Hindlimb muscle (tissue), 1 donor: ENCODE results near the gene PUS1. TPM values are rescaled to one million over a fixed set of nuclear protein-coding genes. Genes with fewer than 3 reads are reported as not detected.
"Not testable (repeated sequence)": the region's sequence is repeated elsewhere in the genome, so short reads cannot be mapped to it uniquely, and the experiment has no call there.

Experiments used
- DNase-seq: peaks from one replicate; pipeline ENCODE4 v3.0.0-alpha.2; 2013
- polyA plus RNA-seq: library from polyadenylated mRNA; unstranded; fragments of 120-200 nt; gene quantifications from one replicate; pipeline ENCODE4 v1.2.1, GENCODE V29; 2013; ENCODE audit not compliant: insufficient read length

PUS1 gene
- polyA plus RNA-seq = 14.1 TPM

DNA sequence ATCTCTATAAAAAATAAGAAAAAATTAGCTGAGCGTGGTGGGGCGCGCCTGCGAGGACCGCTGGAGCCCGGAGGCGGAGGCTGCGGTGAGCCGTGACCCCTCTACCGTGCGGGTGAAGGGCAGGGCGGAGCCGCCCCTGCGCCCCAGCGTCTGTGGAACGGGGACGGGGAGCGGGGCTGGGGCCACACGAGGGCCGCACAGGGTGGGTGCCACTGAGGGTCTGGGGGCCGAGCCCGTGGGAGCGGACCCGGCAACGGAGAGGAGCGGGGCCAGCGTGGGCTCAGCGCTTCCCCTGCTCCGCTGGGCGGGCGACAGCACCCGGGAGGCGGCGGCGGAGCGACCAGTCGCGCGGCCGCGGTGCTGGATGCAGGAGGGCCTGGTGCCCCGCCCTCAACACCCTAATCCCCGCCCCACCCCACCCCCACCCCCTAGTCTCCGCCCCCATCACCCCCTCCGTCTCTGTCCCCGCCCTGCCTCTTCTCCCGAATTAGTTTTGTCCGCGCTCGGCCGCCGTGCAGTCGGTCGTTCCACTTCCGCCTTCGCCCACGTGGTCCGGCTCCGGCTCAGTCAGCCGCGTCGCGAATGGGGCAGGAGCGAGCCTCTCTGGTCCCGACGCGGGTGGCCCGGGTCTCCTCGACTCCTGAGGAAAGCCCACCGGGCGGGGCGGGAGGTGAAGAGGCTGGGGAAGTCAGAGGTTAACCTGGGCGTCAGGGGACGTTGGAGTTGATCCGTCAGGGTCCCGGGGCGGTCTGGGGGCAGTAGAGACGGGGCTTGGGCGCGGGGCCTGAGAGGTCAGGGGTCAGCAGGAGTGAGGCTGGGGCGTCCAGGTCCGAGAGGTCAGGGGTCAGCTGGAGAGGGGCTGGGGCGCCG, at the start of gene PUS1:
TSS of gene PUS1 (plus strand) at position 566 of the 870 bp plus-strand sequence. CDS start 447 bp downstream, outside the sequence.
- DNase-seq = peak; percentile 94

DNA sequence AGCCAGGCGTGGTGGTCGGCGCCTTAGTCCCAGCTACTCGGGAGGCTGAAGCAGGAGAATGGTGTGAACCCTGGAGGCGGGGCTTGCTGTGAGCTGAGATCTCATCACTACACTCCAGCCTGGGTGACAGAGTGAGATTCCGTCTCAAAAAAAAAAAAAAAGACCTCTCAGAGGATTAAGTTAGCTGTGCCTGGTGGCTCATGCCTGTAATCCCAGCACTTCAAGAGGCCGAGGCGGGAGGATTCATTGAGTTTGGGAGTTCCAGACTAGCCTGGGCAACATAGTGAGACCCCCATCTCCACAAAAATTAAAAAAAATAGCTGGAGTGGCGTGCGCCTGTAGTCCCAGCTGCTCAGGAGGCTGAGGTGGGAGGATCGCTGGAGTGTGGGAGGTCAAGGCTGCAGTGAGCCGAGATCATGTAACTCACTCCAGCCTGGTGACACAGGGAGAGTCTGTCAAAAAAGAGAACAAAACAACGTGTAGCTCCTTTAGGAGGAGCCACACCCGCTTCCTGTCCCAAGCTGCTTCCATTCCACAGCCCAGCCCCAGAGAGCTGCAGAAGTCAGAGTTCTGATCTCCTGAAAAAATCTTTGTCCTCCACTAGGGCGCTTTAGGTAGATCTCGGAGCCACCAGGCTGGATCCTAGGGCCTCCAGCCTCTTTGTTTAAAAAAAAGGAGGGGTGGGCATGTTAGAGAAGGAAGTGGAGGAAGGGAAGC, 46.1 kb upstream of the PUS1 start:
- DNase-seq = no peak

DNA sequence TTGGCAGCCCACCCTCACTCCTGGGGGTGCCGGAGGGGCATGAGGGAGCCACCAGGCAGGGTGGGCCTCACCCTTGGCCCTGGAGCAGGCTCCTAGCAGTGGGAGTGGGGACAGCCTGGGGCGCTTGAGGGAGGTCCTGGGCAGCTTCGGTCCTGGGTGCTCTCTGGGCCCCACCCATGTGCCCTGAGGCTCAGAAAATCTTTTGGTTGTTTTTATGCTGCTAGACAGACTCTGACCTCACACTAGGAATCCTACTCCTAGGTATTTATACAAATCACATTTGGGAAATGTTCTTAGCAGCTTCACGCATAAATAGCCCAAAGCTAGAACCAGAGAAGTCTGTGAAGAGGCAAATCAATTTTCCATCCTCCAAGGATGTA, 45.6 kb upstream of the PUS1 start:
- no peak for DNase-seq

DNA sequence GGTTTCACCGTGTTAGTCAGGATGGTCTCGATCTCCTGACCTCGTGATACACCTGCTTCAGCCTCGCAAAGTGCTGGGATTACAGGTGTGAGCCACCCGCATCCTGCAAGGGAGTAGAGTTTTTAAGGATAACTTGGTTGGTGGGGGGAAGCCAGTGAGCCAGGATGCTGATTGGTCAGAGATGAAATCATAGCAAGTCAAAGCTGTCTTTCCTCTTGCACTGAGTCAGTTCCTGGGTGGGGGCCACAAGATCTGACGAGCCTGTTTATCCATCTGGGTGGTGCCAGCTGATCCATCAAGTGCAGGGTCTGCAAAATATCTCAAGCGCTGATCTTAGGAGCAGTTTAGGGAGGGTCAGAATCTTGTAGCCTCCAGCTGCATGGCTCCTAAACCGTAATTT, 44.0 kb upstream of the PUS1 start:
- not testable (repeated sequence) for DNase-seq

DNA sequence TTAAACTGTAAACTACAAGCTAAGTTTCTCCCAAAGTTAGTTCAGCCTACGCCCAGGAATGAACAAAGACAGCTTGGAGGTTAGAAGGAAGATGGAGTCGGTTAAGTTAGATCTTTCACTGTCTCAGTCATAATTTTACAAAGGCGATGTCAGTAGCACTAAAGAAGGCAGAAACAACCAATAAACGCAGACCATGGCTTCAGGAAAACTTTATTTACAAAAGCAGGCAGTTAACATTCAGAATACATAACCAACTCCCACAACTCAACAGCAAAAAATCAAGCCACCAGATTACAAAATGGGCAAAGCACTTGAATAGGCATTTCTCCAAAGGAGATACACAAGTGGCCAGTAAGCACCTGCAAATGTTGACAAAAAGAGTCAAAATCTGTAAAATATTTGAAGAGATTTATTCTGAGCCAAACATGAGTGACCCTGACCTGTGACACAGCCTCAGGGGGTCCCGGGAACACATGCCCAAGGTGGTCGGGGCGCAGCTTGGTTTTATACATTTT, 43.5 kb upstream of the PUS1 start:
- DNase-seq = no peak

DNA sequence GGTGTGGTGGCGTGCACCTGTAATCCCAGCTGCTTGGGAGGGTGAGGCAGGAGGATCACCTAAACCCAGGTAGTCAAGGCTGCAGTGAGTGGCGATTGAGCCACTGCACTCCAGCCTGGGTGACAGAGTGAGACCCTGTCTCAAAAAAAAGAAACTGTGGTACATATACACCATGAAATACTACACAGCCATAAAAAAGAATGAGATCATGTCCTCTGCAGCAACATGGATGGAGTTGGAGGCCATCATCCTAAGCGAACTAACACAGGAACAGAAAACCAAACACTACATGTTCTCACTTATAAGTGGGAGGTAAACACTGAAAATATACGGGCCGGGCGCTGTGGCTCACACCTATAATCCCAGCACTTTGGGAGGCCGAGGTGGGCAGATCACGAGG, 37.4 kb upstream of the PUS1 start:
- DNase-seq = not testable (repeated sequence)

DNA sequence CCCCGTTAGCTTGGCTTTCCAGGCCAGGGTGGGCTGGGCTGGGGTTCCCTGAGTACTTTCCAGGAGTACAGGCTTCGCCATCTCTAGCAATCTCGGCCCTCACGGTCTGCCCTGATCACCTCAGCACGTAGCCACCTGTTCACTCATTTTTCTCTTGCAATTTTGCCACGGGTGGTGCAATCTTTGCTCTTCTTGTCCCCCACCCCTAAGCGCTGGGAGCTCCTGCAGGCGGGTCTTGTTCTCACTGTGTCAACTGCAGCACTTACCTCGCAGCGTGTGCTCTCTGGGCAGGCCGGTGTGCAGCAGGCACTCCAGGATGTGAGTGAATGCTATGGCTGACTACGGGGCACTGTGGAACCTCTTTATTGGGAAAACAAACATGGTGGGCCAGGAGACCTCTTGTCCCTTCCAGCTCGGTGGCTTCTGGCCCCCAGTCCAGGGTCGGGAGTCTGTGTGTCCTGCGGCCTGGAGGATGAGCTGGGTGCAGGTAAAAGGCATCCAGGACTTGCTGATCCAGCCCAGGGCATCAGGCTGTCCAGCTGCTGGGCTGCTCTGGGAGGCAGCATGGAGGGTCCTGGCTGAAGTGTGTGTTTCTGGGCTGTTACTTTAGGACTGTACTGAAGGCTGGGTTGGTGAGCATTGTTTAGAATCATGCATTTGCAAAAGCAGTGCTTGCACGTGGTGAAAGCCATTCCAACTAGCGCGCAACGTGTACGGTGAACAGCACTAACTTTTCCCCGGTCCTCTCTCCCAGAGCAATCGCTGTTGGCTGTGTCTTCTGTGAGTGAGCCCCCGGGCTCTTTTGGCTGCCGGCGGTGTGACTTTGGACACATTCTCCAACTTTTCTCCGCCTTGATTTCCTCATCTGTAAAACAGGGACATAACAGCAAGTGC, 36.1 kb upstream of the PUS1 start:
- no peak for DNase-seq

DNA sequence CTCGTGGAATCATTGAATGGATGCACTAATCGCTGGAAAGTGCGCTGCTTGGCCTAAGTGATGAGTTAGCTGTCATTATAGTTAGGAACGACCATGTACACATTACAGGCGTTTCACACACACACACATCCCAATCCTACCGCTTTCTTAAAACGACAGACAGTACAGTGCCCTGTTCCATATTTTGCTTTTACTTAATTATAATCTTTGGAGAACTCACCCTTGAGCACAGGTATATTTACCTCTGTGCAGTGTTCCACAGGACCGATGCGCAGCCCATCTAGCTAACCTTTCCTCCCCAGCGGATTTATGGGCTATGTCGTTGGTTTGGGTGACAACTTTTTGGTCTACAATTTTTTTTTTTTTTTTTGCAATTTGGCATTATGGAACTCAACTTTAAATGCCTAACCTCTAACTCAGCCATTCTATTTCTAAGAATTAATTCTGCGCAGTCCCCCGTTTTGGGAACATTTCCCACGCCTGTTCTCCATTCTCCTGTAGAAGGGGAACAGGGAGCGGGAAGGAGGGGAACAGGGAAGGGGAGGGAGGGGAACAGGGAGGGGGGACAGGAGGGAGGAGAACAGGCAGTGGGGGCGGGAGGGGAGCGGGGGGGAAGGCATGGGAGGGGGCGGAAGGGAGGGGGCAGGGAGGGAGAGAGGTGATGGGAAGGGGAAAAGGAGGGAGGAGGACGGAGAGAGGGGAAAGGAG, 35.3 kb upstream of the PUS1 start:
- no peak for DNase-seq

DNA sequence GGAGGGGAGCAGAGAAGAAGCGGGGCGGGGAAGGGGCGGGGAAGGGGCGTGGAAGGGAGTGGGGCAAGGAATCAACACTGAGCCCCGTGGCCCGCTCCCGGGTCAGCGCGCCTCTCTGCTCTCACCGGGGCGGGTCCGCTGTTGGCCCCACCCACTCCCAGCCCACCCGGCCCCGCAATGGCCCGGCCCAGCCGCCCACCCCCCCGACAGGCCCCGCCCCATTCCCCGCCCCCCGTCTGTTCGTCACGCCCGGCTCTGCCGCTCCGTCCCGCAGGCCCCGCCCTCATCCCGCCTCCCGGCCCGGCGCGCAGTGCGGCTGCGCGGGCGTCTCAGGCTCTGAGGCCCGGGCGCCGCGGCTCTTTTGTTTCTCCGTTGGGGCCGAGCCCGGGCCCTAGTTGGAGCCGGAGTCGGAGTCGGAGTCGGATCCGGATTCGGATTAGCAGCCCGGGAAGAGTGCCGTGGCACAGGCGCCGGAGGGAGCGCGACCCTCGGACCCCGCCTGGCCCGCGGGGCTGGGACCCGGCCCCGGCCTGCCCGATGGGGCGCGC, 34.7 kb upstream of the PUS1 start, which contains the start of gene ULK1:
TSS of gene ULK1 (plus strand) at position 310 of the 548 bp plus-strand sequence. CDS start 380 bp downstream, outside the sequence.
- peak; percentile 93 for DNase-seq

DNA sequence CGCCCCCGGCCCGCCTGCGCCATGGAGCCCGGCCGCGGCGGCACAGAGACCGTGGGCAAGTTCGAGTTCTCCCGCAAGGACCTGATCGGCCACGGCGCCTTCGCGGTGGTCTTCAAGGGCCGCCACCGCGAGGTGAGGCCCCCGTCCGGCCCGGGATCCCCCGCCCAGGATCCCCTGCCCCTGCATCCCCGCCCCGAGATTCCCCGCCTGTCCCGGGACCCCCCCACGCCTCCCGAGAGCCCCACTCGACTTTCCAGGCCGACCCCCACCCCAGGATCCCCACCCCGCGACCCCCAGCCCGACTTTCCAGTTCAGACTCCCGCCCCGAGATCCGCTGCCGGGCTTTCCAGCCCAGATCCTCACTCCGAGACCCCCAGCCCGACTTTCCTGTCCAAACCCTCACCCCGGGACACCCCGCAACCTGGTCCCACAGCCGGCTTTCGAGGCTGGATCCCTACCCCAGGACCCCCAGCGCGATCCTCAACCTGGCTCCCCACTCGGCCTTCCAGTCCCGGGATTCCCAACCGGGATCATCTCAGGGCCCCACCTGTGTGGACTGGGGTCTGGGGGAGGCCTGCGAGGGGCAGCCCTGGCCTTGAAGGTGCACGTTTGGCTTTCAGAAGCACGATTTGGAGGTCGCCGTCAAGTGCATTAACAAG, 34.0 kb upstream of the PUS1 start:
- no peak for DNase-seq

DNA sequence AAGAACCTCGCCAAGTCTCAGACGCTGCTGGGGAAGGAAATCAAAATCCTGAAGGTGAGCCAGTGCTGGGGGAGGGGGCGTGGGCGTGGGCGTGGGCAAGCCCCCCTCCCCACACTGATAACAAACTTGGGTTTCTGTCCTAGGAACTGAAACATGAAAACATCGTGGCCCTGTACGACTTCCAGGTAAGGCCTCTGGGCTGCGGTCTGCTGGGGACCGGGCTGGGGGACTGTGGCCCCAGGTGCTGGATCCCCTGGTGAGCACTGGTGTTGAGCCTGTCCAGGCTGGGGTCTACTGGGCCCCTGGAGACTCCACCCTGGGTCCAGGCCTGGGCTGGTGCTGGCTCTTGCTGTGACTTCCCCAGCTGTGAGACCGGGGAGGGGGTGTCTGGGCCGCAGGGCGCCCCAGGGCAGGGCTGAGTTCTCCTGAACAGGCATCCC, 33.4 kb upstream of the PUS1 start:
- no peak for DNase-seq

DNA sequence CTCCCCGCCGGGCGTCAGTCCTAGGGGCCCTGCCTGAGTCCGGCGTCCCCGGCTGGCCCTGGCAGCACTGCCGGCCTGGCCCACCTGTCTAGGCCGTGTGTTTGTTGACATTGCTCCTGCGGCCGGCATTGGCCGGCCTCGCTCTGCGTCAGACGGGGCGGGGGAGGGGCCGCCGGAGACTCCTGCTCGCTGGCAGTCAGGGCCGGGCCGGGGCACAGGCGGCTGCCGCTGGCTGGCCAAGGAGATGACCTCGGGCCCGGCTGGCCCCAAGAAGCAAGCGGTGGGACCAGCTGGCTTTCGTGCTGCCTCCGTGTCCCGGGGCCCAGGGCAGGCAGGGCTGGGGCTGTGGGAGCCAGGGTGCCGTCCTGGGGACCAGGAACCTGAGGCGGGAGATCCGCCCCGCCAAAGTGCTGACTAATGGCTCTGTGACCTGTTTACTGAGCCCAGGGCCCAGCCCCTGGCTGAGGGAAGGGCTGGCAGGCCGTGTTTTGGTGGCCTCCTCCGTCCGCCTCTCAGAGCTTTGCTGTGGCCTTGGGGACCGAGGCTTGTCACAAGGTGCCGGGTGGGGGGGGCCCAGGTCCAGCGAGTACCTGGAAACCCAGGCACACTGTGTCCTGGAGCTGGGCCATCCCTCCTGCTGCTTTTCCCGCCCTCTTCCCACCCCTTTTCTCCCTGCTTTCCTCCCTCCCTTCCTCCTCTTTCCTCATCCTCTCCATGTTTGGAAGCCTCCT, 32.8 kb upstream of the PUS1 start:
- DNase-seq = peak; percentile 86

DNA sequence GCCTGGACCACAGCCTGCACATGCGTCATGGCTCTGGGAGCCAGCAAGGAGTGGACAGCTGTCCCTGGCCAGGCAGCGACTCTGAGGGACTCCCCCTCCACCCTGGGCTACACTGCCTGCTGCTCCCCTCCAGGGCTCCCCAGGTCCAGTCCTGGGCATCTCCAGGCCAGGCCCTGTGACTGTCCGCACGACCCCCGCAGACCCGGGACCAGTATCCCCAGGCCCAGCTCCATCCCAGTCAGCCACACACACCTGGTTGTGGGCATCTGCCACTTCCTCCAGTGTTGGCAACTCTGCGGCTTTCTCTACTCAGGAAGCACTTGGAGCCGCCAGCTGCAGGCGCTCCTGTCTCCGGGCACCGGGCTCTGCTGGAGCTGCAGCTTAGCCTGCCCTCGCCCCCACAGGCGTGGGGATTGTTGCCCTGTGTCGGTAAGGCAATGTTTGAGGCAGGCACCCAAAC, 32.2 kb upstream of the PUS1 start:
- DNase-seq = peak; percentile 92

DNA sequence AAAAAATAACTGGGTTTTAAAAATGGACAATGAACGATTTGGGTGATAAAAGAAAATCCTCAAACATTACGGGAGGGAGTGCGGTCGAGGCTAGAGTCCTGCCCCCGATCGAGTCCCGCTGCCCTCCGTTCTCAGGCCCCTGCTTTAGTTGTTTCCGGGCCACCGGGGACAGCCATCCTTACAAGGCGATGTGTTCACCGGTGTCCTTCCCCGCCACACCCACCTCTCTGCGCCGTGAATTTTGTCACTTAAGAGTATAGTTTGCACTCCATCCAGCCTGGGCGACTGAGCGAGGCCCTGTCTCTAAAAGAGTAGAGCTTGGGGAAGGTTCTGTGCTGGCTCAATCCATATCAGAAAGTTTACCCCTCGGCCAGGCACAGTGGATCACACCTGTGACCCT, 31.8 kb upstream of the PUS1 start:
- DNase-seq = no peak

DNA sequence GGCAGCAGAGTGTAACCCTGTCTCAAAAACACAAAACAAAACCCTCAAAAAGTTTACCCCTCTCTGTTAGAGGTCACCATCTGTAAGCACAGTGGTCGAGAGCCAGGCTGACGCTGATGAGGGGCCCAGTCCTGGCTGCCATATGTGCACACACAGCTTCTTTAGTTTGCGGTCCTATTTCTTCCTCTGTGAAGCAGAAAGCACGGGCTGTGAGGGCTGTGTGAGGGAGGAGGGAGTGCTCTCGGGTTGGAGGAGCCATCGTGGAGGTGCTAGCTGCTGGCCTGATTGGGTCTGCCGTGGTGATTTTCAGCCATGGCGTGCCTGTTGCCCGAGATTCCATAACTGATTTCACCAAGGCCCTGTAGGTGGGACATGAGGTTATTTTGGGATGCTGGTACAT, 31.2 kb upstream of the PUS1 start:
- DNase-seq = no peak

DNA sequence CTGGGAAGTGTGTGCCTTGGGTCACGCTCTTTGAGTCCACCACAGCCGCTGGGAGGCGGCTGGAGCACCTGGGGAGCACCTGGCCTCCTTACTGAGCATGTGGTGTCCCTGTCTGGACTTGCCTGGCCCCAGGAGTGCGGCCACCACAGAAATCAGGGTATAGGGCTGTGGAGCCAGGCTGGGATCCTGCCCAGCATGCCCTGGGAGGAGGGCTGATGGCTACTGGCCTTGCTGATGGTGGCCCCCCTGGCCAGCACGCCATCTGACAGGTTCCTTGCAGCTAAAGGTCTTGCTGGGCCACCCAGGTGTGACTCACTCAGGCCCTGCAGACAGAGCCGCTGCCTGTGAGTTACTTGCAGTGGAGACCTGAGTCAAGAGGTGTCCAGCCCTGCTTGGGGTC, 28.7 kb upstream of the PUS1 start:
- no peak for DNase-seq

DNA sequence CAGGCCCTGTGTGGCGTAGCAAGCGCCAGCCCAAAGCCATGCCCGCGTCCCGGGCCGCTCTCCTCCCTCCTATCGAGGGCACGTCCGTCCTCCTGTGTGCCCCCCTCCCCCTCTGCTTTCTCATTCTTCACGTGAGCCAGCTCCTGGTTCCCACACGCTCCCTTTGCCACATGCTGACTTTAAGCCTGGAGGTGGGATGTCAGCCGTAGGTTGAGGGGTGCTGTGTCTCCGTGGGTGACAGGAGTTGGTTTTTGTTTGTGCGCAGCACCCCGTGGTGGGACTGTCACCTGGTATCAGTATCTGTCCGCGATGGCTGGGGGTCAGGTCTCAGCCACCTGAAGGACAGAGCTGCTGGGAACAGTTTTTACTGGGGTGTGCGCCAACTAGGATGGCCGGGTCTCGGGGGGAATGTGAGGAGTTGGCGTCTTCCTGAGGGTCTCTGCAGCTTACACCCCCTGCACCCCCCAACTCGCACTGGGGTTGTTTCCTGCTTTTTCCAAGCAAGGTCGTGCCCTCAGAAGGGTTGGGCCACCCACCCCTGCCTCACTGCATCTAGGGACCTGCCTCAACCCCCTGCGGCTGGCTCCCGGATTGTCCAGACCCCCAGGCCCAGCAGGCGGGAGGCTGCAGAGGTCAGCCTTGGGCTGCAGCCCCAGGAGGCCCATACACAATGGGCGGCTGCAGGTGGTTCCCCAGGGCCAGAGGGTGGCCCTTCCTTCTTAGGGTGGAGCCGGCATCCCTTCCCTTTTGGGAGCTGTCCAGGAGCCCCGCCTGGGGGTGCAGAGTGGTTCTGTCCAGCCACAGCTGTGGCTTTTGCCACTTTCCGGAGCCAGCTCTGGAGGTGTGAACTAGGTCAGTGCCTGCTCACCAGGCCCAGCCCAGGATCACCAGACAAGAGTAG, 27.4 kb upstream of the PUS1 start:
- no peak for DNase-seq

DNA sequence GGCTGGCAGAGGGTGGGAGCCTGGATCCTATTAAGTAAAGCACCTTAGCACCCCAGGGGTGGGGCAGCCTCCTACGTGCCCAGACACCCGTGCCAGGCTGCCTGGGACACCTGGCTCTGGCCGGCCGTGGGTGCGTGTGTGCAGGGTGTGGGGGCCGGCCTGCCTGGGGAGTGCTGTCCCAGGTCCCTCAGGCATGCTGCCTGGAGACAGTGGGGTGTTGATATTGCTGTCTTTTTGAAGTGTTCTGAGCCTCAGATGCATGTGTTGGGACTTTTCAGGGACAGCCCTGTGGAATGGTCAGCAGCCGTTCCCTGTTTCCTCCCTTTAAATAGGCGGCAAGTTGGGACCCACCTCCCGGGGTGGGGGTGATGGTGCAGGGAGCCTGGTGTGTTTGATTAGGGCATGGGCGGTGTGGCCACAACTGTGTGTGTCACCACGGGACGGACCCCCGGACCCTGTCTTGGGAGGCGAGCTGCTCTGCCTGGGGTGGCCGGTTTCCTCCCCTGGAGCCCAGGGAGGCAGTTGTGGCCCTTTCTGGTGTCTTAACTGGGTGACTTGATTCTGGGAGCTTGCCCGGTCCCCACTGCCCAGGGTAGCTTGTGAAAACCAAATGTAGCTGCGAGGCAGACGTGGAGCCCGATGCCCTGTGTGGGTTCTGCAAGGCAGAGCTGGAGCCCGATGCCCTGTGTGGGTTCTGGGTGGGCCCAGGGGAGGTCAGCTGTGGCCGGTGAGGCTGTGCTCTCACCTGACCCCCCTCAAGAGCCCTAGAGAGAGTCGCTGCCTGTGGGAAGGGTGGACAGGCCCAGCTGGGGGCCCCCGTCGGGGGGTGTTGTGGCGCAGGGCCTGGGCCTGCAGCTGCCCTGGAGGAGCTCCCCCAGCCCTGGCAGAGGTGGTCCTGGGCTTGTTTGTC, 26.5 kb upstream of the PUS1 start:
- DNase-seq = no peak
